GM13977 (cell line): Measurements from ENCODE around the gene SYNPO2.

Source experiments
- DNase-seq: peaks from one replicate; pipeline ENCODE4 v3.0.0; 2012; ENCODE audit warnings: low spot score
- in situ Hi-C: fragments of 300-500 bp; cut with MboI; formaldehyde crosslinking; loops from one replicate; pipeline ENCODE4 v1.12.0; 2022; ENCODE audit warnings: low sequenced_read_pairs, low pct_unique_long_range_greater_than_20kb, mixed read lengths, inconsistent platforms; ENCODE audit not compliant: unreplicated experiment
- TF ChIP-seq, protein P1 (sequence below): IDR thresholded peaks from 2 replicates; pipeline ENCODE4 v1.5.1; 2012; ENCODE audit warnings: mild to moderate bottlenecking, control low read depth; ENCODE audit not compliant: insufficient read depth; ENCODE audit errors: extremely low read depth, missing control alignments

The SYNPO2 gene

DNA sequence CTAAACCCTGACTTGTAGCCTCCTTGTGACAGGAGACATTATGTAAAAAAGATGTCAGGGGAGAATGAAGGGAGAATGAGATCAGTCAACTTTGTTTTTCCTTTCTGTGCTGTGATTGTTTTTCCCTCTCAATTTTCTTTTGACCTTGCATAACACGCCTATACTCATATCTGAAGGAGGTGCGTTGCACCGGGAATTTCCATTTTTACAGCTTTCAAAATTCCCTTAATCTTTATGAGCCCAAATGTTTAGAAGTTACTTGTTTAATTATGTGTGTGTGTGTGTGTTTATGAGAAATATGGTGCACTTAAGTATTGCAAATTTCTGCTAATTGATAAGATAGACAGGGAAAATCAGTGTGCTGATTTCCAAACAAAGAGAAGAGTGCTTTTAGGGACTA is 21.6 kb downstream of the SYNPO2 start:
- in situ Hi-C loops = no loop called here
- TF ChIP-seq, protein P1, sequence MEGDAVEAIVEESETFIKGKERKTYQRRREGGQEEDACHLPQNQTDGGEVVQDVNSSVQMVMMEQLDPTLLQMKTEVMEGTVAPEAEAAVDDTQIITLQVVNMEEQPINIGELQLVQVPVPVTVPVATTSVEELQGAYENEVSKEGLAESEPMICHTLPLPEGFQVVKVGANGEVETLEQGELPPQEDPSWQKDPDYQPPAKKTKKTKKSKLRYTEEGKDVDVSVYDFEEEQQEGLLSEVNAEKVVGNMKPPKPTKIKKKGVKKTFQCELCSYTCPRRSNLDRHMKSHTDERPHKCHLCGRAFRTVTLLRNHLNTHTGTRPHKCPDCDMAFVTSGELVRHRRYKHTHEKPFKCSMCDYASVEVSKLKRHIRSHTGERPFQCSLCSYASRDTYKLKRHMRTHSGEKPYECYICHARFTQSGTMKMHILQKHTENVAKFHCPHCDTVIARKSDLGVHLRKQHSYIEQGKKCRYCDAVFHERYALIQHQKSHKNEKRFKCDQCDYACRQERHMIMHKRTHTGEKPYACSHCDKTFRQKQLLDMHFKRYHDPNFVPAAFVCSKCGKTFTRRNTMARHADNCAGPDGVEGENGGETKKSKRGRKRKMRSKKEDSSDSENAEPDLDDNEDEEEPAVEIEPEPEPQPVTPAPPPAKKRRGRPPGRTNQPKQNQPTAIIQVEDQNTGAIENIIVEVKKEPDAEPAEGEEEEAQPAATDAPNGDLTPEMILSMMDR = no peak
- DNase-seq = no peak

GRCh38 chr4:118911238-118911703 is 22.6 kb downstream of the SYNPO2 start:
- no peak for DNase-seq
- in situ Hi-C loops = no loop called here
- TF ChIP-seq, protein P1 = no peak

- in situ Hi-C loops = no loop called here
- no peak for DNase-seq
- TF ChIP-seq, protein P1 = no peak
These were observed 26.8 kb downstream of the SYNPO2 start for GRCh38 chr4:118915468-118915867.

GRCh38 chr4:118916691-118917289 is 28.1 kb downstream of the SYNPO2 start:
- DNase-seq = no peak
- TF ChIP-seq, protein P1 = no peak
- in situ Hi-C loops = no loop called here

- TF ChIP-seq, protein P1 = no peak
- DNase-seq = no peak
- in situ Hi-C loops = no loop called here
These were observed 28.9 kb downstream of the SYNPO2 start for GRCh38 chr4:118917582-118917981.

GRCh38 chr4:118918388-118918787 is 29.7 kb downstream of the SYNPO2 start:
- DNase-seq = no peak
- TF ChIP-seq, protein P1 = no peak
- in situ Hi-C loops = no loop called here

DNA sequence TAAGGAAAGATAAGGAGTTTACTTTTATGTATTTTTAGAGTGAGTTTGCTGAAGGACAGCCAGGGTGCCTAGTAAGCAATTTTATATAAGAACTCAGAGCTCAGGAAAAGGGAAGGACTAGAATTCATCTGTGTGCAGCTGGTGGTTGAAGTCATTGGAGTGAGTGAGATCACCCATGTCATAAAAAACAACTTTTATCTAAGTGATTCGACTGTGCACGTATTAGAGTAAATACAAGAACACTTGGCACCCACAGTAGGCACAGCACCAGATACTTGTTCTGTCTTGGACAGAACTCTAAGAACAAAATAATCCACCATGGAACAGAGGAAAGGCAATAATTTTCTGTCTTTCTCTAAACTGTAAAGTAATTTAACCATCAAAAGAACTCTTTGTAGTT is 31.6 kb downstream of the SYNPO2 start:
- no peak for DNase-seq

More for the DNA sequence above, 31.6 kb downstream of the SYNPO2 start:
- in situ Hi-C loops = no loop called here
- TF ChIP-seq, protein P1 = no peak
